ENCODE data around the gene KPNA3.
A peak's percentile ranks its signal among the peaks of the same experiment; 100 is the strongest.

Gene KPNA3

DNA sequence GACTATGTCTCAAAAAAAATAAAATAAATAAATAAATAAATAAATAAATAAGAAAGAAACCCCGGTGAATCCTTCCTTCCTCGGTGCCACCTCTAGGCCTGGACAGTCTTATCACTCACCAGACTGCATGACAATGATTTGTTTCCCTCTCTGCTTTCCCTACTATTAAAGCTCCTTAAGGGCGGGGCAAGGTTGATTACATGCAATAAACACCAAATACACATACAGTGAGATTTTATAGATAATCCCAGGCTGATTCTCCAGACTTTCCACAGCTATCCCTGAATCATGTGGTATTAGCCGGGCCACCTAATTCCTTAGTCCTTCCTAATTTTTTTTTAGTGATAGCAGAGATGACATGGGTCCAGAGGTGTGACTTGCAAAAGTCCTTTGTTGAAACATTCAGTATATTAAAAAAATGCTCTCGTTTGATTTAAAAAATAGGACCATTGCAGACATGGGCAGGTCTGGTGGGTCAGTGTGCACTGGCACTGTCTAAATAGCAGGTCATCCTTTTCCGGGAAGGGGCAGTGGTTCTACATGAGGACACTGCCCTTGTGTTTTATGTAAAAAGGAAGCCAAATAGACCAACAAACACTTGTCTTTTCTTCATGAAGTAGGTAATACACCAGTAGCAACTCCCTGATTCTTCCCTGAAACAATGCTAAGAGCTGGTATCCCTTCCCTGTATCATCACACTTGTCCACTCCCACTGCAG is 115.7 kb downstream of the KPNA3 start:
- DNase-seq (ENCODE audit: low spot score) = no peak

DNA sequence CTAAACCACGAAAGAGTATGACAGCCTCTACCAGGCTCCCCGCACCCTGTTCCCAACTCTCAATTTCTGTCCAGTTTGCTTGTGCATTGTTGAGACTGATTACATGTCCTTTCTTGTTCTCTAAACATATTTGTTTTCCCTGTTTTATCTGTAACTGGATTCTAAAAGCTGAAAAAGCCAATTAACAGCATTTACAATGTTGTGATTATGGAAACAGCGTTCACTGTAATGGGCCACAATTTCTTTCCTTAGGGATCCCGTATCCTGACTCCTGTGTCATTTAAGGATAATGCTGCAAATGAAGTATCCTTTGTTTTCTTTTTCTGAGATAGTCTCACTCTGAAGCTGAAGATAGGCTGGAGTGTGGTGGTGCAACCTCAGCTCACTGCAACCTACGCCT is 121.7 kb downstream of the KPNA3 start:
- DNase-seq (ENCODE audit: low spot score) = no peak

DNA sequence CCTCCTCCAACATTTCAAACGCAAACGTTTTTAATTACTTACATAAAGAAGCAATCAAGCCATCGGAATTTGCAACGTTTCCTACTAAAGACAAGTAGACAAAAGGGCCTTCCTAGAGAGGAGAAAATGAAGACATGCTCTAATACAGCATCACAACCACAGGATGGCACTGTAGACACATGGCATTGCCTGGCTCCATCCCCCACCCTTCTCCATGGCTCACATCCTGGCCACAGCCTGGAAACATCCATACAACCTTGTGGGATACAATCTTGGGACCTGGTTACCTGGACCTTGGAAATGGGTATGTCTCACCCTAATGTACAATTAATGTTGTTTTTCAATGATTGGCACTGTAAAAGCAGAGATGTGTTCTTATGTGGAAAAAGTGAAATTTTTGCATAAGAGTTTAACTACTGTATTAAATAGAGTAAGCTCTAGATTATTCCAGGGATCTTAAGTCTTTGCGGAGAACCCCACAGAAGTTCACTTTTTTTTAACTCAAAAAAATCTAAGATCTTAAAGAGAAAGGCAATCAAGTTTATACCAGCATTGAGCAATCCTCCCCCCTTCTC is 122.7 kb downstream of the KPNA3 start:
- DNase-seq (ENCODE audit: low spot score) = peak; percentile 85

DNA sequence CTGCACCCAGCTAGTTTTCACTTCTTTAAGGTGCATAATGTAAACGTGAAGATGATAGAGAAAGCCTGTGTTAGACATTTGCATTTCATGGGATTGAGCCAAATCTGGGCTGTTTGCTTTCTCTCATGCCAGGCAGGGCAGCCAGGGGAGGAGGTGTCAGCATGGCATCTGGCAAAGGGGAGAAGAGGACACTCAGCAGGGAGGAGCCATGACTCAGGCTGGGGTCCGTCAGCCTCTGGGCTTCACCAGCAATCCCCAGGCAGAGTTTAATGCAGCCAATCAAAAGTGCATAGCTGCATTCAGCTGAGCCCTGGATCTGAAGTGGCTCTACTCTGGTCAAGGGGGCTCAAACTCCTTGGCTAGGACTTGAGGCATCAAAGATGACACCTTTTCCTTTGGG is 124.7 kb downstream of the KPNA3 start:
- DNase-seq (ENCODE audit: low spot score) = peak; percentile 72

DNA sequence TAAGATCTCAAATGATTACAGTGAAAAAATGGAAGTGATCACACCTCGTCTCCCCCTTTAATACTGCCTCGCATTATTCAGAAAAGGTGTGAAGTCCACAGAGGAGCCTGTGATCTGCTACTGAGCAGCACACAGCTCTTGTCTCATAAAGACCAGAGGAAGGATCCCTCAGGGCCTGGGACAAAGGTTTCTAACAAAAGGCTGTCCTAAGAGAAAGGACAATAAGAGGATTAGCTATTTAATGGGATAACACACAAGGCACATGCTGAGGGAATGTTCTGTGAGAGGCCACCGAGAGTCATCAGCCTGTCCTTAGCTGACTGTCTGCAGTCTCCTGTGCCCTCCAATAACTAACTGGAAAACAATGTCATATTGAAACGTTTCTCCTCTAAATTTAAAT is 127.9 kb downstream of the KPNA3 start:
- no peak for DNase-seq (ENCODE audit: low spot score)

DNA sequence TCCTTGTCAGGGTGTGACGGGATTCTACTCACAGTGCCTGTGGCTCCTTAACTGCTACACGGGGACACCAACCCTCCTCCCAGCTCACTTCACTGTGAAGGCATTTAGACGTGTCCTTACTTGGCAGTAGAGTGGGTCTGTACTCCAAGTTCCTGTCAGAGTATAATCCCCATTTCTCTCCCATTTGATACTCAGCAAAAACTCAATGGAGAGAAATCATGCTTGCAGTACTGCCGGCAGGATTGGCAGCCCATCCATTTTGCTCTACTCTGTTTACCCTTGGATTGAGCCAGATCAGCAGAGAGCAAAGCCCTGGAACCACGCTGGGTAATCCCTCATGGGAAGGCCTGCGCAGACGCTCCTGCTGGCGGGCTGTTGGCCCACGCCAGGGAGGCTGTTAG is 135.2 kb downstream of the KPNA3 start:
- no peak for DNase-seq (ENCODE audit: low spot score)

DNA sequence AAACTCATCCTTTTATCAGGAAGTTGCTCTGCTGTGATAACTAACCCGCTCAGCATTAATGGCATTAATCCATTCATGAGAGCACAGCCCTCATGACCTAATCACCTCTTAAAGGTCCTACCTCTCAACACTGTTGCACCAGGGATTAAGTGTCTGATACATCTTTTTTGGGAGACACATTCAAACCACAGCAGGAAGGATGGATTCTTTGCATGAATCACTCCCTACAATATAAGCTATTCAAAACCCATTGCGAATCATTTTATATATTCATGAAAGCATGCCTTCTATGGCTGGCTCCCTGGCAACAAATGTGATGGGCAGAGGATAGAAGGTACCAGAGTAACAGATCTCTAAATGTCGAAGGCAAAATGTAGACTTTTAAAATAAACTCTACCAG is 136.6 kb downstream of the KPNA3 start:
- DNase-seq (ENCODE audit: low spot score) = peak; percentile 32

DNA sequence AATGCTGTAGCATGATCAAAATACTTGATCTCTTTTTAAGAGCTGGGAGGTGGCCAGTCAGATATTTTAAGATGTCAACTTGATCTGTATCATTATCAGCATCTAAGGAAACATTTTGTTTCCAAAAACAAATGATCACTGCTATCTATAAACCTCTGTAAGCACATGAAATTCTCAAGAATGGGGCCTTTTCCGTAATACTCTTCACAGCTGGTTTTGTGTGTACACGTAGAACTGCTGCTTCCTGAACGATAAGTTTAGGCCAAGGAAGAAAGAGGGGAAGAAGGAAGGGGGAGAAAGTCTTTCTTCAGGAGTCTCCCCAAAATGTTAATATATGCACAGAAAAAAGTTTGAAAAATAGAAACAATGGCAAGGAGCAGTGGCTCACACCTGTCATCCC is 138.5 kb downstream of the KPNA3 start:
- DNase-seq (ENCODE audit: low spot score) = no peak

DNA sequence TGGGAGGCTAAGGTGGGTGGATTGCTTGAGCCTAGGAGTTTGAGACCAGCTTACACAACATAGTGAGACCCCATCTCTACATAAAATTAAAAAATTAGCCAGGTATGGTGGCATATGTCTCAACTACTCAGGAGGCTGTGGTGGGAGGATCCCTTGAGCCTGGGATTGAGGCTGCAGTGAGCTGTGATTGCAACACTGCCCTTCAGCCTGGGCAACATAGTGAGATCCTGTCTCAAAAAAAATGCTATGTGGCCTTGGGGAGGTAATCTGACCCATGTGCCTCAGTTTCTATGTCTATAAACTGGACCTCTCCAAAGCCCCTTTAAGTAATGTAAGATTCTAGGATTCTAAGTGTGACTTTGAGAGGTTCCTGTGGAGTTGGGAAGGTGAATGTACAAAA is 139.0 kb downstream of the KPNA3 start:
- DNase-seq (ENCODE audit: low spot score) = no peak

DNA sequence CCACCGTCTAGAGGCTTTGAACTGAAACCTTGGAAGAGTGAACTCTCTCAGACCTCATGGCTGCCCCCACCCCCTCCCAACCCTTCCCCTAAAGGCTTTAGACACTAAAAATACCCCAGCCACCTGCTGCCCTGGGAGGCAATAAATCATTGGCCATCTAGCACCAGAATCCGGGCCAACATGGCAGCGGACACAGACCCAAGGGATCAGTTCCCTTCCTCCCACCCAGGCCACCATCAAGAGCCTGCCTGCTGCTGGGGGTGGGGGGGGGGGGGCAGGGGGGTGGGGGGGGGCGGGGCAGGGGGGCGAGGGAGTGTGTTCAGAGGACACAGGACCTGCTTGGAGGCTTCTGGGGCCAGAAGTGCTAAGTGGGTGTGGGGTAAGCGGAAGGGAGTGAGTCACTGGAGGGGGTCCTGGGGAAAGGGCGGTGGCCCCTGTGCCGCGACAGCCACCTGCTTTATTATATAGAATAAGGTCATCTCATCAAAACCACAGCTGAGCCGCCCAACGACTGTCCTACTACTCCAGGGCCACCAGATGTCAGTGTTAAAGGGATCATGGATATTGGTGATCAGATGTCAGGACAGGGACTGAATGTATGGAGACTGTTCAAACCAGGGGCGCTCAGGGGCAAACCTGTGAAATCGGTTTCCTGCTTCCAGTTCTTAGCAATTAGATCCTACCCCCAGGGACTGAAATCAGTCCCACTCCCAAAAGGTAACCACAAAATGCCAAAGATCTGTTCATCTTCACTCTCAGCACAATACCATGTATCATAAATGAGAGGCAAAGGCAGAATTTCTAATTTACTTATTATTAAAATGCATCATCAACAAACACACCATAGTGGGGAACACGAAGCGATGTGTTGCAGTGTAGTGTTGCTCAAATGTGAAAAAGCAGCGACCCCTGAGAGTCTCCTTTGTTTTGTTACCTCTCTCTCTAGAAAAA is 139.9 kb downstream of the KPNA3 start:
- DNase-seq (ENCODE audit: low spot score) = peak; percentile 65

DNA sequence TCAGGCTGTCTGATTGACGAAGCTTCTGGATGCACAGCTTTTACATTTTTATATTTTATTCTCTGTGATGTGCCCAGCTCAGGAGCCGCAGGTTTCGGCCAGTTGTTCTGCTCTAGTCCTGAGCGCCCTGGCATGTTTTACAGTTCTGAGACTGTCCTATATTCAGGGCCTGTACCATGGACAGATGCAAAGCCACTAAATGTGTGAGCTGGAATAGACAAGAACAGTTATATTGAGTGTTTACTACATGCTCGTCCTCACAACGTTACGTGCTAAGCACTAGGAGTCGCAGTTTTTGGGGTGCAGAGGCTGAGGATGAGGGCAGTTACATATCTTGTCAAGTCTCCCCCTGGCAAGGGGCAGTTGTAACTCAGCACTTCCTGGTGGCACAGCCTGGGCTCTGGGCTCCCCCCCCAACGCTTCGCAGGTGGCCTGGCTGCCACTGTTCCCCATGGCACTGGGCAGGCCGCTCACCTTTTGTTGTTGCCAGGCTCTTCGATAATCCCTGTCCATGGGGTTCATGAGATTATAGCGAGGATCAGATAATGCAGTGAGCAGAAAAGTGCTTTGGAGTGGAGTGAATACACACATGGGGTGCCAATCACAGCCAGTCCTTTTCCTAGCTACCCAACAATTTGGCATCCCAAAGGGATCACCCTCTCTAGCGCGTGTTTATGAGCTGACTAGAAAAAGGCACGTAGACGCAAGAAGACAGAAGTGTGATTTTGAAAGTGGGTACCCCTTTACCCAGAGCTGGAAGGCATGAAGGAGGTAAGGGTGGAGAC is 140.7 kb downstream of the KPNA3 start:
- no peak for DNase-seq (ENCODE audit: low spot score)

DNA sequence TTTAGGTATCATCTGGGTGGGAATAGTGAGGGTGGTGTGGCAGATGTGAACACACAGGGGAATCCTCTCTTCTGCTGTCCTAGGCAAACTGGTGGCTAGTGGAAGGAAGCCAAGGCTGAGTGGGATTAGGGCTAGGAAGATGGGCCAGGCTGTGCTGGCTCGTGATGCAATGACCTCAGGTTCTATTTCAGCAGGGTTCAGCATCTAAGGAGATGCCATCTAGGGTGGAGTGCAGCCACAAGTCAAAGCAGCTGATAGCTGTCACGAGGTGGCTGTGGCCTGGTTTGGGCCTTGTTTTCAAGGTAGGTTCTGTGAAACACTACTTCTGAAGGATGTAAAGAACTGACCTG is 142.5 kb downstream of the KPNA3 start:
- no peak for DNase-seq (ENCODE audit: low spot score)

Measured in AG08395 (cell line).